Activated T-helper 1 cell treated with Interleukin-2 at 50 U/mL for 16 hours (primary cell): ENCODE data around the gene TPRX1.
"Not testable (repeated sequence)": the region's sequence is repeated elsewhere in the genome, so short reads cannot be mapped to it uniquely, and the experiment has no call there.

Experiments used
- DNase-seq: peaks from one replicate; pipeline ENCODE4 v3.0.0-alpha.2; 2020; ENCODE audit warnings: low read depth

TPRX1 gene

GRCh38 chr19:47767349-47767748 is 37.0 kb downstream of the TPRX1 start:
- no peak for DNase-seq

- no peak for DNase-seq
Observed at GRCh38 chr19:47766670-47767069, 37.7 kb downstream of the TPRX1 start.

- DNase-seq, result no peak
Observed at GRCh38 chr19:47766359-47766620, 38.1 kb downstream of the TPRX1 start.

- no peak for DNase-seq
Observed at GRCh38 chr19:47765523-47766358, 38.6 kb downstream of the TPRX1 start.

GRCh38 chr19:47764705-47765104 is 39.6 kb downstream of the TPRX1 start:
- DNase-seq, result not testable (repeated sequence)

- DNase-seq, result no peak
Observed at GRCh38 chr19:47762615-47763308, 41.6 kb downstream of the TPRX1 start.

GRCh38 chr19:47762151-47762550 is 42.2 kb downstream of the TPRX1 start:
- no peak for DNase-seq

GRCh38 chr19:47761566-47761965 is 42.8 kb downstream of the TPRX1 start:
- DNase-seq, result no peak

- no peak for DNase-seq
Observed at GRCh38 chr19:47760632-47760999, 43.7 kb downstream of the TPRX1 start.

- DNase-seq, result no peak
Observed at GRCh38 chr19:47758443-47758804, 45.9 kb downstream of the TPRX1 start.

- DNase-seq, result no peak
Observed at GRCh38 chr19:47757617-47758442, 46.5 kb downstream of the TPRX1 start.

- no peak for DNase-seq
Observed at GRCh38 chr19:47756953-47757608, 47.3 kb downstream of the TPRX1 start.

GRCh38 chr19:47756627-47756929 is 47.8 kb downstream of the TPRX1 start:
- no peak for DNase-seq

GRCh38 chr19:47755762-47756626 is 48.4 kb downstream of the TPRX1 start:
- no peak for DNase-seq

- no peak for DNase-seq
Observed at GRCh38 chr19:47755065-47755761, 49.1 kb downstream of the TPRX1 start.

GRCh38 chr19:47754206-47755064 is 49.9 kb downstream of the TPRX1 start:
- DNase-seq, result no peak

- no peak for DNase-seq
Observed at GRCh38 chr19:47752440-47753211, 51.7 kb downstream of the TPRX1 start.
